ENCODE measurements around the gene ZBTB21.

- TF ChIP-seq POLR2A (IDR thresholded peaks at IDR 0.05), result no peak
- no peak for TF ChIP-seq CTCF (IDR thresholded peaks at IDR 0.05)
Observed at GRCh38 chr21:41948901-41949300, 61.3 kb downstream of the ZBTB21 start.

Data from thyroid gland (tissue), 4 donors.